ENCODE measurements around the gene MSL2.
"Not testable (repeated sequence)": the region's sequence is repeated elsewhere in the genome, so short reads cannot be mapped to it uniquely, and the experiment has no call there.

MSL2 gene

GRCh38 chr3:136142592-136142991 is 53.5 kb downstream of the MSL2 start:
- peak; percentile 76 for DNase-seq (ENCODE audit: low spot score)

GRCh38 chr3:136141891-136142290 is 54.2 kb downstream of the MSL2 start:
- DNase-seq (ENCODE audit: low spot score) = no peak

- DNase-seq (ENCODE audit: low spot score) = no peak
These were observed 54.8 kb downstream of the MSL2 start for GRCh38 chr3:136141291-136141785.

- DNase-seq (ENCODE audit: low spot score) = no peak
These were observed 59.7 kb downstream of the MSL2 start for GRCh38 chr3:136136454-136136853.

- DNase-seq (ENCODE audit: low spot score) = no peak
These were observed 60.9 kb downstream of the MSL2 start for GRCh38 chr3:136135039-136135802.

- no peak for DNase-seq (ENCODE audit: low spot score)
These were observed 62.0 kb downstream of the MSL2 start for GRCh38 chr3:136134091-136134490.

- DNase-seq (ENCODE audit: low spot score) = not testable (repeated sequence)
These were observed 64.5 kb downstream of the MSL2 start for GRCh38 chr3:136131647-136132046.

- no peak for DNase-seq (ENCODE audit: low spot score)
These were observed 74.1 kb downstream of the MSL2 start for GRCh38 chr3:136122006-136122405.

GRCh38 chr3:136120373-136121348 is 75.5 kb downstream of the MSL2 start:
- DNase-seq (ENCODE audit: low spot score) = no peak

- DNase-seq (ENCODE audit: low spot score) = not testable (repeated sequence)
These were observed 76.4 kb downstream of the MSL2 start for GRCh38 chr3:136119783-136120182.

GRCh38 chr3:136119332-136119731 is 76.8 kb downstream of the MSL2 start:
- DNase-seq (ENCODE audit: low spot score) = not testable (repeated sequence)

- no peak for DNase-seq (ENCODE audit: low spot score)
These were observed 81.7 kb downstream of the MSL2 start for GRCh38 chr3:136114421-136114820.

GRCh38 chr3:136110481-136110880 is 85.7 kb downstream of the MSL2 start:
- DNase-seq (ENCODE audit: low spot score) = no peak

- DNase-seq (ENCODE audit: low spot score) = no peak
These were observed 86.6 kb downstream of the MSL2 start for GRCh38 chr3:136109499-136109898.

- DNase-seq (ENCODE audit: low spot score) = no peak
These were observed 90.0 kb downstream of the MSL2 start for GRCh38 chr3:136106101-136106500.

- DNase-seq (ENCODE audit: low spot score) = no peak
These were observed 91.1 kb downstream of the MSL2 start for GRCh38 chr3:136105044-136105443.

Data from AG20443 (cell line).